ENCODE results near the gene ALKBH2. TPM values are rescaled to one million over a fixed set of nuclear protein-coding genes. Genes with fewer than 3 reads are reported as not detected.

The ALKBH2 gene
- 10 to 100 TPM in 3 of 4 donors, 1 to 10 TPM in 1; 7.3 to 18.8 (median 12.2) TPM for total RNA-seq

DNA sequence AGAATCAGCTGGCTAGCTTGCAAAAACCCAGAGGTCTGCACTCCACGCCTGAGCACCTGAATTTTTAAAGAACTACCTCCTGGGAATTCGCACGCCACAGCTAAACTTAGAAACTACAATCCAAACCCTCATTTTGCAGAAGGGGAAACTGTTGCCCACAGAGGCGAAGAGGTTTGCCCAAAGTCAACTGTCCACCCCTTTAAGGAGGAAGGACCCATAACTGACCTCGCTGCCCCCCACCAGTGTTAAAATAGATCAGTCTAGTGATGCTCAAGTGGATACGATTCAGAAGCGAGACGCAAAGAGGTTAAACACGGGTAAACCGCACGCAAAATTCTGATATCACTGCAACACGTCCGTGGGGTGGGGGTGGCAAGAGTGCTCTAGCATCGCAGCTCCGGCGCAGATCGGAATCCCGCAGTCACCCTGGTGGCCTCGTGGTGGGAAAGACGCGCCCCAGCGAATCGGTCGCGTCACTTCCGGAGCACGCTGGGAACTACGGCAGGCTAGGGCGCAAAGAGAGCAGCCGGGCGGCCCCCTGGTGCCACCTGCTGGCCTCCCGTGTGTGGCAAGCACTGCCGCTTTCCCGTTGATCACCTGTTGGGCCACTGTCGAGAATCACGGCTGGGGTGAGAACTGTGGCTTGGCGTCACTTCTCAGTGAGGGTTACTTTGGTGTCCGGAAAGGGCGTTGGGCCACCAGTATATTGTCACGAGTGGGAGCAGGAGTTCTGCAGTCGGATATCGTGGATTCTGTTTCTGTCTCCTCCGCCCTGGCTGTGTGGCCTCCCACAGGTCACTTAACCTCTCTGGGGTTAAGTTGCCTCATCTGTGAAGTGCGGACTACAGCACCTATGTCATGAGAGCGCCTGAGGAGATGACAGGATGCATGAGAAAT, at the start of gene ALKBH2:
Gene ALKBH2, minus strand, starts transcription at position 451 of the 897 bp plus-strand sequence. CDS start 686 bp downstream, outside the sequence.
- TF ChIP-seq CTCF (IDR thresholded peaks at IDR 0.05; ENCODE audit: low read depth): no peak

GRCh38 chr12:109140560-109140959, 47.3 kb upstream of the ALKBH2 start:
- TF ChIP-seq CTCF (IDR thresholded peaks at IDR 0.05; ENCODE audit: low read depth): no peak

DNA sequence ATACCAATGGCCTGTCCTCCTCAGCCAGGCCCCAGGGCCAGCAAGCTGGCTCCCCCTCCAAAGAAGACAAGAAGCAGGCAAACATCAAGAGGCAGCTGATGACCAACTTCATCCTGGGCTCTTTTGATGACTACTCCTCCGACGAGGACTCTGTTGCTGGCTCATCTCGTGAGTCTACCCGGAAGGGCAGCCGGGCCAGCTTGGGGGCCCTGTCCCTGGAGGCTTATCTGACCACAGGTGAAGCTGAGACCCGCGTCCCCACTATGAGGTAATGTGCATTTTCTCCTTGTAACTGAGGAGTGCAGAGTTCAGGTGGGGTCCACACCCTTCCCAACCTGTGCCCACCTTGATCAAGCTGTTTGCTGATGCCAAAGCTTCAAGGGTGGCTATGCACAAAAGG, 46.5 kb upstream of the ALKBH2 start:
- TF ChIP-seq CTCF (IDR thresholded peaks at IDR 0.05; ENCODE audit: low read depth): no peak

GRCh38 chr12:109139360-109139759, 46.1 kb upstream of the ALKBH2 start:
- no peak for TF ChIP-seq CTCF (IDR thresholded peaks at IDR 0.05; ENCODE audit: low read depth)

DNA sequence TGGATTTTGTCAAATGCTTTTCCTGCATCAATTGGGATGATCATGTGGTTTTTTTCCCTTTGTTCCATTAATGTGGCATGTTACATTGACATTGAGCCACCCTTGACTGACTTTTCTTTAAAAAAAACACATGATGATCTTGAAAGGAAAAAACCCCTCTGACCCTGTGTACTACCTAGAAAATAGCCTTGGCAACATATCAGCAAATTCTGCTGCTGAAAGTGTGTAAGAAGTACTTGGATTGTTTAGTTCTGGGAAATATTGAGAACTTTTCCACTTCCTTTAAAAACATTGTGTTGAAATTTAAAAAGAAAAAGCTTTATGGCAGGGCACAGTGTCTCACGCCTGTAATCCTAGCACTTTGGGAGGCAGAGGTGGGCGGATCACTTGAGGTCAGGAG, 43.8 kb upstream of the ALKBH2 start:
- TF ChIP-seq CTCF (IDR thresholded peaks at IDR 0.05; ENCODE audit: low read depth): no peak

GRCh38 chr12:109134186-109134917, 41.1 kb upstream of the ALKBH2 start:
- TF ChIP-seq CTCF (IDR thresholded peaks at IDR 0.05; ENCODE audit: low read depth): no peak

Measured in subcutaneous adipose tissue (tissue), 4 donors.